ENCODE results near the gene WDR3. TPM values are rescaled to one million over a fixed set of nuclear protein-coding genes. Genes with fewer than 3 reads are reported as not detected.

Gene WDR3
- polyA plus RNA-seq, 1 donor from 2014 or later: 20.6 TPM

DNA sequence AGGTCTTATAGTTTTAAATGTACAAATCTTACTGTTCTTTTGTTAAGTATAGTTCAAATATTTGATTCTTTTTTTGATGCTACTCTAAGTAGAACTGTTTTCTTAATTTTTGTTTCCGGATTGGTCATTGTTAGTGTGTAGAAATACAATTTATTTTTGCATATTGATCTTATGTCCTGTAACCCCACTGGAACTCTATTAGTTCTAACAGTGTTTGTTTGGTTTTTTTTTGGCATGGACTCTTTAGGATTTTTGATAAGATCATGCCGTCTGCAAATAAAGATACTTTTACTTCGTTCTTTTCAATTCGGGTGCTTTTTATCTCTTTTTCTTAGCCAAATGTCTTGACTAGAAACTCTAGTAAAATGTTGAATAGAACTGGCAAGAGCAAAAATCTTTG, 26.6 kb upstream of the WDR3 start:
- H3K9me3 ChIP-seq (ENCODE audit: low read length): no peaks in the 10 kb centered on the region
- no peaks in the 10 kb centered on the region for H4K20me1 ChIP-seq (ENCODE audit: insufficient read depth)
- H3K9me2 ChIP-seq (ENCODE audit: insufficient read depth, low read length): no peaks in the 10 kb centered on the region
- no peak overlapping the region for H3K9ac ChIP-seq (ENCODE audit: low read length)
- no peaks in the 10 kb centered on the region for H3K79me2 ChIP-seq (replicated peaks; ENCODE audit: insufficient read depth, low read length)
- no peak overlapping the region for H3K4me2 ChIP-seq (ENCODE audit: low read length)
- no peak overlapping the region for H2AFZ ChIP-seq (ENCODE audit: low read depth, low read length)
- no peak overlapping the region for H3K4me3 ChIP-seq (ENCODE audit: low read length)
- no peak overlapping the region for H3K27ac ChIP-seq (ENCODE audit: low read length)
- peaks cover 13% of the 10 kb centered on the region for H3K36me3 ChIP-seq (ENCODE audit: insufficient read depth, low read length)
- TF ChIP-seq, protein P1, sequence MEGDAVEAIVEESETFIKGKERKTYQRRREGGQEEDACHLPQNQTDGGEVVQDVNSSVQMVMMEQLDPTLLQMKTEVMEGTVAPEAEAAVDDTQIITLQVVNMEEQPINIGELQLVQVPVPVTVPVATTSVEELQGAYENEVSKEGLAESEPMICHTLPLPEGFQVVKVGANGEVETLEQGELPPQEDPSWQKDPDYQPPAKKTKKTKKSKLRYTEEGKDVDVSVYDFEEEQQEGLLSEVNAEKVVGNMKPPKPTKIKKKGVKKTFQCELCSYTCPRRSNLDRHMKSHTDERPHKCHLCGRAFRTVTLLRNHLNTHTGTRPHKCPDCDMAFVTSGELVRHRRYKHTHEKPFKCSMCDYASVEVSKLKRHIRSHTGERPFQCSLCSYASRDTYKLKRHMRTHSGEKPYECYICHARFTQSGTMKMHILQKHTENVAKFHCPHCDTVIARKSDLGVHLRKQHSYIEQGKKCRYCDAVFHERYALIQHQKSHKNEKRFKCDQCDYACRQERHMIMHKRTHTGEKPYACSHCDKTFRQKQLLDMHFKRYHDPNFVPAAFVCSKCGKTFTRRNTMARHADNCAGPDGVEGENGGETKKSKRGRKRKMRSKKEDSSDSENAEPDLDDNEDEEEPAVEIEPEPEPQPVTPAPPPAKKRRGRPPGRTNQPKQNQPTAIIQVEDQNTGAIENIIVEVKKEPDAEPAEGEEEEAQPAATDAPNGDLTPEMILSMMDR (IDR thresholded peaks at IDR 0.05; ENCODE audit: poor library complexity, severe bottlenecking): no peak
- TF ChIP-seq TAF1 (IDR thresholded peaks at IDR 0.05; ENCODE audit: low read depth) (no peak), EP300 (conservative IDR thresholded peaks at IDR 0.05; ENCODE audit: poor library complexity, severe bottlenecking) (no peak), MXI1 (conservative IDR thresholded peaks at IDR 0.05; ENCODE audit: poor library complexity, severe bottlenecking) (no peak), RAD21 (conservative IDR thresholded peaks at IDR 0.05) (no peak), SMC3 (conservative IDR thresholded peaks at IDR 0.05; ENCODE audit: poor library complexity) (no peak), EZH2 (IDR thresholded peaks at IDR 0.05; ENCODE audit: borderline replicate concordance, insufficient read depth, low read length, poor library complexity, severe bottlenecking) (no peak), POLR2AphosphoS5 (IDR thresholded peaks at IDR 0.05) (no peak)
- TF ChIP-seq, protein P2, sequence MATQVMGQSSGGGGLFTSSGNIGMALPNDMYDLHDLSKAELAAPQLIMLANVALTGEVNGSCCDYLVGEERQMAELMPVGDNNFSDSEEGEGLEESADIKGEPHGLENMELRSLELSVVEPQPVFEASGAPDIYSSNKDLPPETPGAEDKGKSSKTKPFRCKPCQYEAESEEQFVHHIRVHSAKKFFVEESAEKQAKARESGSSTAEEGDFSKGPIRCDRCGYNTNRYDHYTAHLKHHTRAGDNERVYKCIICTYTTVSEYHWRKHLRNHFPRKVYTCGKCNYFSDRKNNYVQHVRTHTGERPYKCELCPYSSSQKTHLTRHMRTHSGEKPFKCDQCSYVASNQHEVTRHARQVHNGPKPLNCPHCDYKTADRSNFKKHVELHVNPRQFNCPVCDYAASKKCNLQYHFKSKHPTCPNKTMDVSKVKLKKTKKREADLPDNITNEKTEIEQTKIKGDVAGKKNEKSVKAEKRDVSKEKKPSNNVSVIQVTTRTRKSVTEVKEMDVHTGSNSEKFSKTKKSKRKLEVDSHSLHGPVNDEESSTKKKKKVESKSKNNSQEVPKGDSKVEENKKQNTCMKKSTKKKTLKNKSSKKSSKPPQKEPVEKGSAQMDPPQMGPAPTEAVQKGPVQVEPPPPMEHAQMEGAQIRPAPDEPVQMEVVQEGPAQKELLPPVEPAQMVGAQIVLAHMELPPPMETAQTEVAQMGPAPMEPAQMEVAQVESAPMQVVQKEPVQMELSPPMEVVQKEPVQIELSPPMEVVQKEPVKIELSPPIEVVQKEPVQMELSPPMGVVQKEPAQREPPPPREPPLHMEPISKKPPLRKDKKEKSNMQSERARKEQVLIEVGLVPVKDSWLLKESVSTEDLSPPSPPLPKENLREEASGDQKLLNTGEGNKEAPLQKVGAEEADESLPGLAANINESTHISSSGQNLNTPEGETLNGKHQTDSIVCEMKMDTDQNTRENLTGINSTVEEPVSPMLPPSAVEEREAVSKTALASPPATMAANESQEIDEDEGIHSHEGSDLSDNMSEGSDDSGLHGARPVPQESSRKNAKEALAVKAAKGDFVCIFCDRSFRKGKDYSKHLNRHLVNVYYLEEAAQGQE (IDR thresholded peaks at IDR 0.05; ENCODE audit: borderline replicate concordance): no peak
- no peaks in the 10 kb centered on the region for H3F3A ChIP-seq (ENCODE audit: insufficient read depth, low read length, poor library complexity, severe bottlenecking)
- H3K27me3 ChIP-seq (ENCODE audit: insufficient read depth, low read depth, low read length): no peaks in the 10 kb centered on the region

DNA sequence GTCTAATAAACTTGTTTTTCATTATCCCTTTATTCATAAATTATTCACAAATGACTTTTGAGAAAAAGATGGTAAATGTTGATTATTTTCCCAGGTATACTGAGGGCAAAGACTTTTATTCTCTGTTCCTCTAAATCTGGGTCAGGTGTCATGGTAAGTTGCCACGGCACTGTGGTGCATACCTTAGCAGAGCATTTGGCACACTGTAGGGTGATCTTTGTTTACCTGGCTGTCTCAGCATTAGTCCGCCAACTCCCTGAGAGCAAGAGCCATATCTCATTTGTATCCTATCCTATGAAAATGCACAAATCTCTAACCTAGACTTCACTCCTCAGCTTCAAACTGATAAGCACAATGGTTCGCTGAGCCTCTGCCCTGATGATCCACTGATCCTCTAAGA, 25.1 kb upstream of the WDR3 start:
- no peaks in the 10 kb centered on the region for H3F3A ChIP-seq (ENCODE audit: insufficient read depth, low read length, poor library complexity, severe bottlenecking)

More for the DNA sequence above, 25.1 kb upstream of the WDR3 start:
- no peak for TF ChIP-seq EP300 (conservative IDR thresholded peaks at IDR 0.05; ENCODE audit: poor library complexity, severe bottlenecking)
- TF ChIP-seq SMC3 (conservative IDR thresholded peaks at IDR 0.05; ENCODE audit: poor library complexity): no peak
- no peak for TF ChIP-seq MXI1 (conservative IDR thresholded peaks at IDR 0.05; ENCODE audit: poor library complexity, severe bottlenecking)
- TF ChIP-seq TAF1 (IDR thresholded peaks at IDR 0.05; ENCODE audit: low read depth): no peak
- TF ChIP-seq, protein P2 (IDR thresholded peaks at IDR 0.05; ENCODE audit: borderline replicate concordance): no peak
- TF ChIP-seq, protein P1 (IDR thresholded peaks at IDR 0.05; ENCODE audit: poor library complexity, severe bottlenecking): no peak
- no peak for TF ChIP-seq EZH2 (IDR thresholded peaks at IDR 0.05; ENCODE audit: borderline replicate concordance, insufficient read depth, low read length, poor library complexity, severe bottlenecking)
- TF ChIP-seq RAD21 (conservative IDR thresholded peaks at IDR 0.05): no peak
- TF ChIP-seq POLR2AphosphoS5 (IDR thresholded peaks at IDR 0.05): no peak
- no peak overlapping the region for H3K4me3 ChIP-seq (ENCODE audit: low read length)
- peaks cover 13% of the 10 kb centered on the region for H3K36me3 ChIP-seq (ENCODE audit: insufficient read depth, low read length)
- H3K27me3 ChIP-seq (ENCODE audit: insufficient read depth, low read depth, low read length): no peaks in the 10 kb centered on the region
- no peak overlapping the region for H2AFZ ChIP-seq (ENCODE audit: low read depth, low read length)
- H3K27ac ChIP-seq (ENCODE audit: low read length): no peak overlapping the region
- no peak overlapping the region for H3K9ac ChIP-seq (ENCODE audit: low read length)
- no peak overlapping the region for H3K4me2 ChIP-seq (ENCODE audit: low read length)
- no peaks in the 10 kb centered on the region for H4K20me1 ChIP-seq (ENCODE audit: insufficient read depth)
- H3K9me2 ChIP-seq (ENCODE audit: insufficient read depth, low read length): no peaks in the 10 kb centered on the region
- no peaks in the 10 kb centered on the region for H3K79me2 ChIP-seq (replicated peaks; ENCODE audit: insufficient read depth, low read length)
- H3K9me3 ChIP-seq (ENCODE audit: low read length): no peaks in the 10 kb centered on the region

All from neural cell (in vitro differentiated cells).